ENCODE data around the gene CACNA2D3.

DNA sequence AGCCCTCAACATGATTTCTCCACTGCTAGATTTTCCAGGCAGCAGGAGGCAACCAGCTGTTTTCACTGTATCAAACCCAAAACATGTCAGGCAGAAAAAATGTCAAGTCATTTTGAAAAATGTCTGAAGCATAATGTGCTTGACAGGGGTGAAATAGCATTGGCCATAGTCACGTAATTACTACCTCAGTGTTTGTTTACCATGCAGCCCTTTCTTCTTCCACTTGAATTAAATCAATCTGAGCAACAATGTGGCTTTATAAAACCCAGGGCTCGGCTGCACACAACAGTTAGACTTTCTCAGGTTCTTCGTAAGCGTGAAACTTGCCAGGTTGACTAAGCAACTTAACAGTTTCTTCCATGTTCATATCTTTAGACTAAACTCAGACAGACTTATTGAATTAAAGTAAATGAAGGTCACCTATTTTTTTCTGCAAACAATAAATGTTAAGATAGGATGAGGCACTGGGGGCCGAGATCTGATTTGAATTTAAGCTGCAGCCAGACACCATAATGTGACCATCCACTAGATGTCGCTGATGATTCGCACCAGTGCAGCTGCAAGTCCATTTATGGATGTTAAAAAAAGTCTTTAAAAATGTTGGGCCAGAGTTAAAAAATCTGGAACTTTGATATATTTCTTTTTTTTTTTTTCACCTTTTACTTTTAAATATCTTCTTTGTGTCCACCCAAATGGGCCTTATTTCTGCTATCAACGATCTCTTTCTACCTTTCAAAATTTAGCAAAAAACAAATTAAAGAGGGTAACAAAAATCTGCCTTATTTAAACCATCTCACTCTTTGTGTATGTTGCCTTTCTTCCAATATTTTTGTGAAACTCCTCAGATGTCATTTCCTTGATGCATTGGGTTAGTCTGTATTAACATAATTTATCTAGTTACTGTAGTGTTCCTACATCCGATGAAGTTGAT lies 305.9 kb downstream of the CACNA2D3 start:
- TF ChIP-seq, protein P1, sequence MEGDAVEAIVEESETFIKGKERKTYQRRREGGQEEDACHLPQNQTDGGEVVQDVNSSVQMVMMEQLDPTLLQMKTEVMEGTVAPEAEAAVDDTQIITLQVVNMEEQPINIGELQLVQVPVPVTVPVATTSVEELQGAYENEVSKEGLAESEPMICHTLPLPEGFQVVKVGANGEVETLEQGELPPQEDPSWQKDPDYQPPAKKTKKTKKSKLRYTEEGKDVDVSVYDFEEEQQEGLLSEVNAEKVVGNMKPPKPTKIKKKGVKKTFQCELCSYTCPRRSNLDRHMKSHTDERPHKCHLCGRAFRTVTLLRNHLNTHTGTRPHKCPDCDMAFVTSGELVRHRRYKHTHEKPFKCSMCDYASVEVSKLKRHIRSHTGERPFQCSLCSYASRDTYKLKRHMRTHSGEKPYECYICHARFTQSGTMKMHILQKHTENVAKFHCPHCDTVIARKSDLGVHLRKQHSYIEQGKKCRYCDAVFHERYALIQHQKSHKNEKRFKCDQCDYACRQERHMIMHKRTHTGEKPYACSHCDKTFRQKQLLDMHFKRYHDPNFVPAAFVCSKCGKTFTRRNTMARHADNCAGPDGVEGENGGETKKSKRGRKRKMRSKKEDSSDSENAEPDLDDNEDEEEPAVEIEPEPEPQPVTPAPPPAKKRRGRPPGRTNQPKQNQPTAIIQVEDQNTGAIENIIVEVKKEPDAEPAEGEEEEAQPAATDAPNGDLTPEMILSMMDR (IDR thresholded peaks at IDR 0.05) = peak; percentile 98
- no peak for TF ChIP-seq EZH2 (IDR thresholded peaks at IDR 0.05)
